HG03066 (cell line): ENCODE data around the gene NOL4L.
"Not testable (repeated sequence)": the region's sequence is repeated elsewhere in the genome, so short reads cannot be mapped to it uniquely, and the experiment has no call there.

Experiments used
- ATAC-seq: cut with Tn5 transposase; IDR thresholded peaks from one replicate; pipeline ENCODE4 v1.9.1; 2021; ENCODE audit warnings: low read depth; ENCODE audit not compliant: unreplicated experiment

NOL4L gene

GRCh38 chr20:32437391-32438074 is 147.6 kb downstream of the NOL4L start:
- ATAC-seq, result no peak

- no peak for ATAC-seq
These were observed 148.2 kb downstream of the NOL4L start for GRCh38 chr20:32436968-32437367.

GRCh38 chr20:32436142-32436861 is 148.8 kb downstream of the NOL4L start:
- no peak for ATAC-seq

- ATAC-seq, result no peak
These were observed 149.6 kb downstream of the NOL4L start for GRCh38 chr20:32435449-32436107.

- no peak for ATAC-seq
These were observed 150.7 kb downstream of the NOL4L start for GRCh38 chr20:32434434-32434833.

- no peak for ATAC-seq
These were observed 151.7 kb downstream of the NOL4L start for GRCh38 chr20:32433311-32434021.

- no peak for ATAC-seq
These were observed 152.9 kb downstream of the NOL4L start for GRCh38 chr20:32432277-32432676.

GRCh38 chr20:32431457-32431856 is 153.7 kb downstream of the NOL4L start:
- ATAC-seq, result no peak

GRCh38 chr20:32429745-32430360 is 155.3 kb downstream of the NOL4L start:
- no peak for ATAC-seq

GRCh38 chr20:32429343-32429742 is 155.8 kb downstream of the NOL4L start:
- ATAC-seq, result no peak

GRCh38 chr20:32427996-32428395 is 157.1 kb downstream of the NOL4L start:
- no peak for ATAC-seq

GRCh38 chr20:32421290-32421689 is 163.8 kb downstream of the NOL4L start:
- no peak for ATAC-seq

GRCh38 chr20:32418376-32418775 is 166.8 kb downstream of the NOL4L start:
- no peak for ATAC-seq

- no peak for ATAC-seq
These were observed 168.9 kb downstream of the NOL4L start for GRCh38 chr20:32416206-32416605.

- no peak for ATAC-seq
These were observed 169.6 kb downstream of the NOL4L start for GRCh38 chr20:32415494-32415893.

GRCh38 chr20:32411955-32412706 is 173.0 kb downstream of the NOL4L start:
- no peak for ATAC-seq

GRCh38 chr20:32407131-32407750 is 177.9 kb downstream of the NOL4L start:
- not testable (repeated sequence) for ATAC-seq

- no peak for ATAC-seq
These were observed 178.4 kb downstream of the NOL4L start for GRCh38 chr20:32406701-32407100.

GRCh38 chr20:32404017-32404416 is 181.1 kb downstream of the NOL4L start:
- ATAC-seq, result no peak
